Measurements from ENCODE around the gene SSH3.

The SSH3 gene

GRCh38 chr11:67354075-67355022, 51.0 kb downstream of the SSH3 start:
- DNase-seq (ENCODE audit: low spot score): peak; percentile 51
- in situ Hi-C loops (cut with MboI; ENCODE audit: low sequenced_read_pairs, unreplicated experiment): no loop called here
- TF ChIP-seq CTCF (IDR thresholded peaks at IDR 0.05; ENCODE audit: borderline replicate concordance, control extremely low read depth, extremely low read depth, insufficient read depth, missing control alignments): no peak

GRCh38 chr11:67355023-67355793, 51.9 kb downstream of the SSH3 start:
- no peak for TF ChIP-seq CTCF (IDR thresholded peaks at IDR 0.05; ENCODE audit: borderline replicate concordance, control extremely low read depth, extremely low read depth, insufficient read depth, missing control alignments)
- peak; percentile 14 for DNase-seq (ENCODE audit: low spot score)
- in situ Hi-C loops (cut with MboI; ENCODE audit: low sequenced_read_pairs, unreplicated experiment): no loop called here

- no peak for DNase-seq (ENCODE audit: low spot score)
- TF ChIP-seq CTCF (IDR thresholded peaks at IDR 0.05; ENCODE audit: borderline replicate concordance, control extremely low read depth, extremely low read depth, insufficient read depth, missing control alignments): no peak
- in situ Hi-C loops (cut with MboI; ENCODE audit: low sequenced_read_pairs, unreplicated experiment): no loop called here
Measured at GRCh38 chr11:67355794-67356386, 52.6 kb downstream of the SSH3 start.

GRCh38 chr11:67356387-67356863, 53.1 kb downstream of the SSH3 start:
- TF ChIP-seq CTCF (IDR thresholded peaks at IDR 0.05; ENCODE audit: borderline replicate concordance, control extremely low read depth, extremely low read depth, insufficient read depth, missing control alignments): no peak
- in situ Hi-C loops (cut with MboI; ENCODE audit: low sequenced_read_pairs, unreplicated experiment): no loop called here
- no peak for DNase-seq (ENCODE audit: low spot score)

- peak; percentile 86 for TF ChIP-seq CTCF (IDR thresholded peaks at IDR 0.05; ENCODE audit: borderline replicate concordance, control extremely low read depth, extremely low read depth, insufficient read depth, missing control alignments)
- in situ Hi-C loops (cut with MboI; ENCODE audit: low sequenced_read_pairs, unreplicated experiment): no loop called here
- peak; percentile 83 for DNase-seq (ENCODE audit: low spot score)
Measured at GRCh38 chr11:67356864-67357561, 53.7 kb downstream of the SSH3 start.

All from GM13976 (cell line).